ENCODE results near the gene VRK3.
"Not testable (repeated sequence)": the region's sequence is repeated elsewhere in the genome, so short reads cannot be mapped to it uniquely, and the experiment has no call there.

The VRK3 gene

GRCh38 chr19:49952906-49953305 is 72.3 kb downstream of the VRK3 start:
- no peak for DNase-seq

- no peak for DNase-seq
Observed at GRCh38 chr19:49952479-49952836, 72.7 kb downstream of the VRK3 start.

- no peak for DNase-seq
Observed at GRCh38 chr19:49951806-49952478, 73.2 kb downstream of the VRK3 start.

GRCh38 chr19:49950956-49951526 is 74.1 kb downstream of the VRK3 start:
- DNase-seq, result no peak

- DNase-seq, result no peak
Observed at GRCh38 chr19:49950590-49950948, 74.6 kb downstream of the VRK3 start.

GRCh38 chr19:49949742-49950589 is 75.2 kb downstream of the VRK3 start:
- no peak for DNase-seq

GRCh38 chr19:49946415-49946814 is 78.8 kb downstream of the VRK3 start:
- no peak for DNase-seq

- not testable (repeated sequence) for DNase-seq
Observed at GRCh38 chr19:49944567-49944966, 80.6 kb downstream of the VRK3 start.

- no peak for DNase-seq
Observed at GRCh38 chr19:49940482-49940791, 84.7 kb downstream of the VRK3 start.

- DNase-seq, result peak in 1 of 2 experiments; percentile 58
Observed at GRCh38 chr19:49939721-49940481, 85.3 kb downstream of the VRK3 start.

GRCh38 chr19:49938662-49939061 is 86.5 kb downstream of the VRK3 start:
- no peak for DNase-seq

GRCh38 chr19:49937750-49938381 is 87.3 kb downstream of the VRK3 start:
- DNase-seq, result peak; percentile 62 to 82

GRCh38 chr19:49936549-49936948 is 88.6 kb downstream of the VRK3 start:
- DNase-seq, result no peak

- no peak for DNase-seq
Observed at GRCh38 chr19:49933643-49934042, 91.5 kb downstream of the VRK3 start.

- no peak for DNase-seq
Observed at GRCh38 chr19:49932731-49933131, 92.4 kb downstream of the VRK3 start.

GRCh38 chr19:49932041-49932451 is 93.1 kb downstream of the VRK3 start:
- DNase-seq, result no peak

- DNase-seq, result no peak
Observed at GRCh38 chr19:49931293-49932040, 93.7 kb downstream of the VRK3 start.

- DNase-seq, result peak in 1 of 2 experiments; percentile 39
Observed at GRCh38 chr19:49930483-49931011, 94.6 kb downstream of the VRK3 start.

- peak; percentile 92 to 96 for DNase-seq
Observed at GRCh38 chr19:49929611-49930482, 95.3 kb downstream of the VRK3 start.

- DNase-seq, result peak; percentile 92 to 93
Observed at GRCh38 chr19:49929121-49929610, 96.0 kb downstream of the VRK3 start, which contains the start of the genes ATF5 and NUP62. ATF5 (plus strand) TSS chr19:49929205; CDS start chr19:49930851, 1,646 bp downstream. NUP62 (minus strand) TSS chr19:49929504; CDS start chr19:49909807, 19,697 bp downstream.

Data from NCI-H524 (cell line).